Gastrocnemius medialis (tissue), 4 donors: ENCODE measurements around the gene APBA3.

Source experiments
- POLR2A ChIP-seq, 2 donors: fragments of 450-650 bp; IDR thresholded peaks; one replicate each; pipeline ENCODE4 v1.6.1; 2017; ENCODE audit warnings: antibody characterized with exemption in 2 of 2, mild to moderate bottlenecking in 2 of 2, moderate library complexity in 2 of 2
- TF ChIP-seq, protein P1 (sequence below), 5 experiments: fragments of 450-650 bp in 3 of 5; fragments of 200-600 bp in 2 of 5; sonication (generic) in 2 of 5; IDR thresholded peaks in 4 of 5; conservative IDR thresholded peaks in 1 of 5; 1 replicate in 4 of 5; 2 replicates in 1 of 5; pipeline ENCODE4 v1.5.1; 2016 to 2019; ENCODE audit warnings: antibody characterized with exemption in 5 of 5, mild to moderate bottlenecking in 3 of 5, moderate library complexity in 3 of 5

DNA sequence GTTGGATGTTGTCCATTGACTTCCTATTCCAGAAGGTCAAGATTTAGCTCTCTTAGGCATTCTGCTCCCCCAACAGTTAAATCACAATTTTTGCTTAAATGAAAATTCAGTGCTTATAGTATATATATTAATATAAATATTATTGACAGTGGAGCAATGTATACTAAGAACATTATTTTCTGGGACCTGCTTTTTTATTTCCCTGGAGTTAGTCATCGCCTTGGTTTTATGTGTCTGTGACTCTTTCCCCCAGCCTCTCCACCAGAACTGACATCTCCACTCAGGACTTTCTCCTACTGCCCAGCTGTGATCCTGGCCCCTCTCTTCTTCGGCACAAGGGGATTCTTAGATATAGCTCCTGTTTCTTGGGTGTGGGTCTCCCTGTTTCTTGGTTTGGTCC lies 34.9 kb upstream of the APBA3 start:
- TF ChIP-seq, protein P1, sequence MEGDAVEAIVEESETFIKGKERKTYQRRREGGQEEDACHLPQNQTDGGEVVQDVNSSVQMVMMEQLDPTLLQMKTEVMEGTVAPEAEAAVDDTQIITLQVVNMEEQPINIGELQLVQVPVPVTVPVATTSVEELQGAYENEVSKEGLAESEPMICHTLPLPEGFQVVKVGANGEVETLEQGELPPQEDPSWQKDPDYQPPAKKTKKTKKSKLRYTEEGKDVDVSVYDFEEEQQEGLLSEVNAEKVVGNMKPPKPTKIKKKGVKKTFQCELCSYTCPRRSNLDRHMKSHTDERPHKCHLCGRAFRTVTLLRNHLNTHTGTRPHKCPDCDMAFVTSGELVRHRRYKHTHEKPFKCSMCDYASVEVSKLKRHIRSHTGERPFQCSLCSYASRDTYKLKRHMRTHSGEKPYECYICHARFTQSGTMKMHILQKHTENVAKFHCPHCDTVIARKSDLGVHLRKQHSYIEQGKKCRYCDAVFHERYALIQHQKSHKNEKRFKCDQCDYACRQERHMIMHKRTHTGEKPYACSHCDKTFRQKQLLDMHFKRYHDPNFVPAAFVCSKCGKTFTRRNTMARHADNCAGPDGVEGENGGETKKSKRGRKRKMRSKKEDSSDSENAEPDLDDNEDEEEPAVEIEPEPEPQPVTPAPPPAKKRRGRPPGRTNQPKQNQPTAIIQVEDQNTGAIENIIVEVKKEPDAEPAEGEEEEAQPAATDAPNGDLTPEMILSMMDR (IDR thresholded peaks at IDR 0.05 in 4 of 5, conservative IDR thresholded peaks at IDR 0.05 in 1 of 5): no peak
- no peak for TF ChIP-seq POLR2A (IDR thresholded peaks at IDR 0.05)
